ENCODE results near the gene PTPN23. TPM values are rescaled to one million over a fixed set of nuclear protein-coding genes. Genes with fewer than 3 reads are reported as not detected.
A peak's percentile ranks its signal among the peaks of the same experiment; 100 is the strongest.

PTPN23 gene
- total RNA-seq, 3 donors from 2014 or later = 14.3 to 23.3 (median 18.4) TPM

GRCh38 chr3:47414666-47415587 is 34.1 kb downstream of the PTPN23 start:
- peaks cover 0 to 6% of the 10 kb centered on the region in 2 donors for H3K4me1 ChIP-seq
- TF ChIP-seq POLR2AphosphoS5 (IDR thresholded peaks at IDR 0.05) = no peak
- TF ChIP-seq, protein P1, sequence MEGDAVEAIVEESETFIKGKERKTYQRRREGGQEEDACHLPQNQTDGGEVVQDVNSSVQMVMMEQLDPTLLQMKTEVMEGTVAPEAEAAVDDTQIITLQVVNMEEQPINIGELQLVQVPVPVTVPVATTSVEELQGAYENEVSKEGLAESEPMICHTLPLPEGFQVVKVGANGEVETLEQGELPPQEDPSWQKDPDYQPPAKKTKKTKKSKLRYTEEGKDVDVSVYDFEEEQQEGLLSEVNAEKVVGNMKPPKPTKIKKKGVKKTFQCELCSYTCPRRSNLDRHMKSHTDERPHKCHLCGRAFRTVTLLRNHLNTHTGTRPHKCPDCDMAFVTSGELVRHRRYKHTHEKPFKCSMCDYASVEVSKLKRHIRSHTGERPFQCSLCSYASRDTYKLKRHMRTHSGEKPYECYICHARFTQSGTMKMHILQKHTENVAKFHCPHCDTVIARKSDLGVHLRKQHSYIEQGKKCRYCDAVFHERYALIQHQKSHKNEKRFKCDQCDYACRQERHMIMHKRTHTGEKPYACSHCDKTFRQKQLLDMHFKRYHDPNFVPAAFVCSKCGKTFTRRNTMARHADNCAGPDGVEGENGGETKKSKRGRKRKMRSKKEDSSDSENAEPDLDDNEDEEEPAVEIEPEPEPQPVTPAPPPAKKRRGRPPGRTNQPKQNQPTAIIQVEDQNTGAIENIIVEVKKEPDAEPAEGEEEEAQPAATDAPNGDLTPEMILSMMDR (IDR thresholded peaks at IDR 0.05) = no peak
- H3K9me3 ChIP-seq = no peaks in the 10 kb centered on the region
- intact Hi-C loops (cut with DNase I; ENCODE audit: low total_unique reads) = no loop called here
- DNase-seq (ENCODE audit: low spot score in 2 of 2) = no peak
- no peak overlapping the region for H3K4me3 ChIP-seq
- peaks cover 18% of the 10 kb centered on the region for H3K36me3 ChIP-seq
- H3K27me3 ChIP-seq = no peaks in the 10 kb centered on the region
- H3K27ac ChIP-seq = peak overlapping the region; percentile 64 to 69

DNA sequence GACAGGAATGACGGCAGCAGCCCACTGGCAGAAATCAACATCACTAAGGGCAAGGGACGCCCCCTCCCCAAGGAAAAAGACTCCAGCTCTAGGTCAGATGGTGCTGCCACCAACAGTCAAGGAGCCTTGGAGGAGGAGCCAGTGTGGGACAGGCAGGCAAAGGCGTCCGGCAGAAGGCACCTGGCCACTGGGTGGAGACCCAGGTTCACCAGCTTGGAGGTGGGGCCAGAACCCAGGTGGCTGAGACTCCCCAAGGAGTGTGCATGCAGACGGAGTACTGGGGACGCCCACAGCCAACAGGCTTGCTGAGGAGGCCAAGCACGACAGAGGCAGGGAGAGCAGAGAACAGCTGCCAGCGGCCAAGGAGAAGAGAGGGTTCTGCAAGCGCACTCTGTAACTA is 35.2 kb downstream of the PTPN23 start:
- peaks cover 2 to 6% of the 10 kb centered on the region in 2 donors for H3K4me1 ChIP-seq
- intact Hi-C loops (cut with DNase I; ENCODE audit: low total_unique reads) = no loop called here
- TF ChIP-seq POLR2A (IDR thresholded peaks at IDR 0.05) (no peak), POLR2AphosphoS5 (IDR thresholded peaks at IDR 0.05) (no peak)
- TF ChIP-seq, protein P1 (IDR thresholded peaks at IDR 0.05) = no peak
- H3K27ac ChIP-seq = no peak overlapping the region
- H3K9me3 ChIP-seq = no peaks in the 10 kb centered on the region
- H3K27me3 ChIP-seq = no peaks in the 10 kb centered on the region
- no peak for DNase-seq (ENCODE audit: low spot score in 2 of 2)
- H3K36me3 ChIP-seq = peaks cover 17% of the 10 kb centered on the region
- H3K4me3 ChIP-seq = no peak overlapping the region

GRCh38 chr3:47418167-47419082 is 37.6 kb downstream of the PTPN23 start:
- Histone ChIP-seq H3K4me3 (no peak overlapping the region), H3K36me3 (no peaks in the 10 kb centered on the region), H3K4me1 (peaks cover 6 to 11% of the 10 kb centered on the region in 2 donors), H3K27ac (no peak overlapping the region), H3K27me3 (no peaks in the 10 kb centered on the region), H3K9me3 (no peaks in the 10 kb centered on the region)
- TF ChIP-seq POLR2AphosphoS5 (IDR thresholded peaks at IDR 0.05) (no peak), POLR2A (IDR thresholded peaks at IDR 0.05) (no peak)
- TF ChIP-seq, protein P1 (IDR thresholded peaks at IDR 0.05) = no peak
- intact Hi-C loops (cut with DNase I; ENCODE audit: low total_unique reads) = no loop called here
- DNase-seq (ENCODE audit: low spot score in 2 of 2) = no peak

DNA sequence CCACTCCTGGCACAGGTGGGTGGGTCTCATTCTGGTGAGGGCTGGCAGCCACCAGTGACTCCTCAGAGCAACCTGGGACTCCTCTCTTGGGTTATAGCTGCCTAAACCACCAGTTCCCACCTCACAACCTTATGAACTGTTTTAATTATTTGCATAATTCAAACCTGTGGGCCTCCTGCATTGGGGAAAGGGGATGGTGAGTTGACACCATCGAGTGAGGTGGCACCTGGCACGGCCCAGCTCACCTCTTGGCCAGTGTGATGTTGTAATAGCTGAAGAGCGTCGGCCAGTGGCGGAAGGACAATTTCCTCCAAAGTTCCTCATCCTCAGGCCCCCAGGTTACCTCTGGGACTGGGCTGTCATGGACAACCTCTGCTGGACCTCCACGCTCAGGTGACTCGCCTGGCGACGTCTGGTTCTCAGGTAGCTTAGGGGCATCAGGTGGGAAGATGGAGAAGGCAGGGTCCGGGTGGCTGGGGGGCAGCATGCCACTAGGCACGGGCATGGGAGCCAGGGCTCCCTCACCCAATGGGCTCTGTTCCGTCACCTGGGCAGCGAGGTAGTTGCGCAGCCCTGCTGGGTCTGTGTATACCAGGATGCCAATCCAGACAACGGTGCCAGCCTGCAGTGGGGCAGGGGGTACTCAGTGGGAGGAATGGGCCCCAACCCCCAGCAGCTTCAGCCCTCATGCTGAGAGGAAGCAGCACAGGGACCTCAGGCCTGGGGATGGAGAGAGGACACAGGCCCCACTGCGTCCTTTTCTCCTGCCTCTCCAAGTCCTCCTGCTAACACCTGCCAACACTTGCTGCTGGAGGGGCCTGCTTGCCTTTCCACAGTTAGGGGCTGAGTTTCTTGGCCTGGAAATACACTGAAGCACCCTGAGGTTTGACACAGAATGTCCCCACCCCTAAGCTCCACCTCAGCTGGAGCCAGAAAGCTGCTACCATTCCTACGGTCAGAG is 38.5 kb downstream of the PTPN23 start:
- intact Hi-C loops (cut with DNase I; ENCODE audit: low total_unique reads) = no loop called here
- no peak for DNase-seq (ENCODE audit: low spot score in 2 of 2)
- no peaks in the 10 kb centered on the region for H3K36me3 ChIP-seq

More for the DNA sequence above, 38.5 kb downstream of the PTPN23 start:
- H3K27me3 ChIP-seq = no peaks in the 10 kb centered on the region
- no peak overlapping the region for H3K4me3 ChIP-seq
- peaks cover under 1 to 11% of the 10 kb centered on the region in 2 donors for H3K4me1 ChIP-seq
- no peak overlapping the region for H3K27ac ChIP-seq
- no peaks in the 10 kb centered on the region for H3K9me3 ChIP-seq
- TF ChIP-seq POLR2A (IDR thresholded peaks at IDR 0.05) (no peak), POLR2AphosphoS5 (IDR thresholded peaks at IDR 0.05) (no peak)
- TF ChIP-seq, protein P1 (IDR thresholded peaks at IDR 0.05) = no peak

Data from breast epithelium (tissue), 4 donors.